ENCODE data around the gene ACAD10. TPM values are rescaled to one million over a fixed set of nuclear protein-coding genes. Genes with fewer than 3 reads are reported as not detected.

The ACAD10 gene
- total RNA-seq, 2 donors from 2014 or later, result 13.0 to 18.2 TPM

DNA sequence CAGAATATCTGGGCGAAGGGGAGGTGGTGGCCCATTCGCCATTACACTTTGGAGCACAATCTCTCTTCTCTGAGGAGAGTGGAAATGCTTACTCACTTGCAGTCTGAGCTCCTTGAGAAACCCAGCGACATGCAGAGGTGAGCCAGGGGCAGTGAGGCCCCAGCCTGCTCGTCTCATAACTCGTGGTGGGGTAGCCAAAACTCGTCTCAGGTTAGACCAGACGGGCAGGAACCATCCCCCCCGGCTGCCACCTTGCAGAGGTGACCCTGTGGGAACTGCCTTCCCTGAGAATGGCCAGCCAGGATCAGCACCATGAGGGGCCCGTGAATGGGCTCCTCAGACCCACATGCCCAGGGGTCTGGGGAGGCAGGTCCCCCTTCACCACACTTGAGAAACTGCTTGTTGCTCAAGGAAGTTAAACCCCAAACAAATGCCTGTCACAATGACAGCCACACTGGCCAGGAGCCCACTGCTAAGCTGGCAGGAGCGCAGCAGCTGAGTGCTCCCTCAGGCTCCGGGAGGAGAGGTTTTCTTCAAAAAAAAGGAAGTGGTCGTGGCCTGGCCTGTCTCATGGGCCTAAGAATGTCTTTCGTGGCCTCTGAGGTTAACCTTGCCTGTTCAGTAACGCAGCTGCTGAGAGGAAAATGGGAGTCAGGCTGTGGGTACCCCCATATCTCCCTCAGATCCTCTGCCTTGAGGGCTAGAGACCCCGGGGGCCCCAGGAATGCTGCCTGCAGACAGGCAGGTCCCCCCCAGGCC, 71.7 kb downstream of the ACAD10 start:
- no peaks in the 10 kb centered on the region for H3K9me3 ChIP-seq
- H3K4me3 ChIP-seq, result no peak overlapping the region
- peaks cover 0 to 51% of the 10 kb centered on the region in 2 donors for H3K4me1 ChIP-seq
- H3K27ac ChIP-seq, result peak overlapping the region; percentile 81 to 89
- H3K27me3 ChIP-seq, result no peaks in the 10 kb centered on the region
- TF ChIP-seq, protein P1, sequence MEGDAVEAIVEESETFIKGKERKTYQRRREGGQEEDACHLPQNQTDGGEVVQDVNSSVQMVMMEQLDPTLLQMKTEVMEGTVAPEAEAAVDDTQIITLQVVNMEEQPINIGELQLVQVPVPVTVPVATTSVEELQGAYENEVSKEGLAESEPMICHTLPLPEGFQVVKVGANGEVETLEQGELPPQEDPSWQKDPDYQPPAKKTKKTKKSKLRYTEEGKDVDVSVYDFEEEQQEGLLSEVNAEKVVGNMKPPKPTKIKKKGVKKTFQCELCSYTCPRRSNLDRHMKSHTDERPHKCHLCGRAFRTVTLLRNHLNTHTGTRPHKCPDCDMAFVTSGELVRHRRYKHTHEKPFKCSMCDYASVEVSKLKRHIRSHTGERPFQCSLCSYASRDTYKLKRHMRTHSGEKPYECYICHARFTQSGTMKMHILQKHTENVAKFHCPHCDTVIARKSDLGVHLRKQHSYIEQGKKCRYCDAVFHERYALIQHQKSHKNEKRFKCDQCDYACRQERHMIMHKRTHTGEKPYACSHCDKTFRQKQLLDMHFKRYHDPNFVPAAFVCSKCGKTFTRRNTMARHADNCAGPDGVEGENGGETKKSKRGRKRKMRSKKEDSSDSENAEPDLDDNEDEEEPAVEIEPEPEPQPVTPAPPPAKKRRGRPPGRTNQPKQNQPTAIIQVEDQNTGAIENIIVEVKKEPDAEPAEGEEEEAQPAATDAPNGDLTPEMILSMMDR (IDR thresholded peaks at IDR 0.05), result no peak
- DNase-seq (ENCODE audit: low spot score), result peak; percentile 67
- H3K36me3 ChIP-seq, result peaks cover 5% of the 10 kb centered on the region

DNA sequence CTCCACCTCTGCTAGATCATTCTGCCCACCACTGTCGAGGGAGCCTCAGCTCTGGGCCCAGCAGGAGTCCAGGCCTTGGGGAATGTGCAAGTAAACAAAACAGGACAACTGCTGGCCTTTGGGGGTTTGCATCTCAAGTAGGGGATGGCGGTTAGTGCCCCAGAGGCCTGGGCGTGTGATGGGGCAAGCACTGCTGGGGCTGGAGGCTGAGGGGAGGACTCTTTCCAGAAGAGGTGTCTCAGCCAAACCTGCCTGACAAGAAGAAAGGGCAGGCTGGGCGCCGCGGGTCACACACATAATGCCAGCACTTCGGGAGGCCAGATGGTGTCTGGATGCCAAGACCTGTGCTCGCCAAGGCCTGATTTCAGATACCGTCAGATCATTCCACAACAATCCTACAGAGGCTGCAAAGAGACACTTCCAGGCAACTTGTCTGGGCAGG, 72.3 kb downstream of the ACAD10 start:
- no peaks in the 10 kb centered on the region for H3K9me3 ChIP-seq
- H3K27me3 ChIP-seq, result no peaks in the 10 kb centered on the region
- TF ChIP-seq, protein P1 (IDR thresholded peaks at IDR 0.05), result no peak
- peaks cover 0 to 48% of the 10 kb centered on the region in 2 donors for H3K4me1 ChIP-seq
- DNase-seq (ENCODE audit: low spot score), result peak; percentile 72
- H3K36me3 ChIP-seq, result peaks cover 5% of the 10 kb centered on the region
- H3K4me3 ChIP-seq, result no peak overlapping the region
- H3K27ac ChIP-seq, result peak overlapping the region; percentile 81 to 89

DNA sequence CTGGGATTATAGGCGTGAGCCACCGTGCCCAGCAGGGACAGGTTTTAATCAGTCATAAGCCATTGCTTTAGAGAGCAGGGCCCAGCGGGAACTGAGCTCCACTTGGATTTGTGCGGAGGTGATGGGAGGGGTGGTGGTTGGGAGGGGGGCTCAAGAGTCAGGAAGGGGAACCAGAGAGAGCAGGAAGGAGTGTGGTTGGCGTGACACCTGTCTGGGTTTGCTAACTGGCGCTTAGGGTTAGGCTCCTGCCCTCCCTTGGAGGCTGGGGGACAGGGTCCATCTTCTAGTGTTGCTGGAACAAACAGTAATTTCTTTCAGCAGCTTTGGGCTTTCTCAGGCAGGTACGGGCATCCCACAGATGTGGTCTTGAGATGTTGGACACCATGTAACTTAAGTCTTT, 73.4 kb downstream of the ACAD10 start:
- no peak for DNase-seq (ENCODE audit: low spot score)
- H3K9me3 ChIP-seq, result no peaks in the 10 kb centered on the region
- H3K4me3 ChIP-seq, result no peak overlapping the region
- H3K4me1 ChIP-seq, result peaks cover 0 to 37% of the 10 kb centered on the region in 2 donors
- H3K36me3 ChIP-seq, result peaks cover 5% of the 10 kb centered on the region
- H3K27ac ChIP-seq, result peak overlapping the region in 1 of 2 donors; percentile 81
- no peaks in the 10 kb centered on the region for H3K27me3 ChIP-seq
- TF ChIP-seq, protein P1 (IDR thresholded peaks at IDR 0.05), result no peak

DNA sequence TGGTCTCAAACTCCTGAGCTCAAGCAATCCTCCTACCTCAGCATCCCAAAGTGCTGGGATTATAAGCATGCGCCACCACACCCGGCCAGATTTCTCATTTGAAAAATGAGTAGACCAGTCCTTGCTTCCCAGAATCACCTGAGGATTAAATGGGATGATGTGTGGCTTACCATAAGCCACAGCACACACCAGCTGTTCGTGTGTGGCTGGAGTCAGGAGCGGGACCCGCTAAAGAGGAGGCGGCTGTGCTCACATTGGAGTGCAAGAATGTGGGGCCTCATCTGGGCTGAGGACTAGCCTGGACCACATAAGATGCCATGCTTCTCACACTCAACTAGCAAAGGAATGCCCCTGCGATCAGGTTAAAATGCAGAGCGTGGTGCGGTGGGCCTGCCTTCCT, 74.1 kb downstream of the ACAD10 start:
- DNase-seq (ENCODE audit: low spot score), result no peak
- H3K36me3 ChIP-seq, result peaks cover 5% of the 10 kb centered on the region
- H3K9me3 ChIP-seq, result no peaks in the 10 kb centered on the region

DNA sequence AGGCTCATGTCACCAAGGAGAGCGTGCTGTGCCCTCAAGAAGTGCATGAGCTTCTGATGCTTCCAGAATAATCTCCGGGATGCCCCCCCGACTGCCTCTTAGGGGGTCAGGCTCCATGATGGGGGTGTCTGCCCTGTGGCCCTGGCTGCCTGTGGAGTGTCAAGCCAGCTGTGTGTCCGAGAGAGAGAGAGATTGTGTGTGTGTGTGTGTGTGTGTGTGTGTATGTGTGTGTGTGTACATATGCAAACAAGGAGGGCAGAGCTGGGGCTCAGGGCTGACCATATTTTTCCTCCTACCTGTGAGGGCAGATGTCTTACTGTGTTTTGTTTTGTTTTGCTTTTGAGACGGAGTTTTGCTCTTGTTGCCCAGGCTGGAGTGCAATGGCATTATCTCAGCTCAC, 75.2 kb downstream of the ACAD10 start:
- TF ChIP-seq, protein P1 (IDR thresholded peaks at IDR 0.05), result no peak
- Histone ChIP-seq H3K27ac (no peak overlapping the region), H3K36me3 (no peaks in the 10 kb centered on the region), H3K9me3 (no peaks in the 10 kb centered on the region), H3K27me3 (no peaks in the 10 kb centered on the region), H3K4me3 (no peak overlapping the region), H3K4me1 (peaks cover 0 to 32% of the 10 kb centered on the region in 2 donors)
- no peak for DNase-seq (ENCODE audit: low spot score)

More for the DNA sequence above, 74.1 kb downstream of the ACAD10 start:
- Histone ChIP-seq H3K27ac (no peak overlapping the region), H3K27me3 (no peaks in the 10 kb centered on the region), H3K4me1 (peaks cover 0 to 34% of the 10 kb centered on the region in 2 donors), H3K4me3 (no peak overlapping the region)
- TF ChIP-seq, protein P1 (IDR thresholded peaks at IDR 0.05), result no peak
